ENCODE results near the gene IQCE. TPM values are rescaled to one million over a fixed set of nuclear protein-coding genes. Genes with fewer than 3 reads are reported as not detected.

IQCE gene
- total RNA-seq, 4 donors from 2014 or later: 16.8 to 46.9 (median 26.9) TPM

DNA sequence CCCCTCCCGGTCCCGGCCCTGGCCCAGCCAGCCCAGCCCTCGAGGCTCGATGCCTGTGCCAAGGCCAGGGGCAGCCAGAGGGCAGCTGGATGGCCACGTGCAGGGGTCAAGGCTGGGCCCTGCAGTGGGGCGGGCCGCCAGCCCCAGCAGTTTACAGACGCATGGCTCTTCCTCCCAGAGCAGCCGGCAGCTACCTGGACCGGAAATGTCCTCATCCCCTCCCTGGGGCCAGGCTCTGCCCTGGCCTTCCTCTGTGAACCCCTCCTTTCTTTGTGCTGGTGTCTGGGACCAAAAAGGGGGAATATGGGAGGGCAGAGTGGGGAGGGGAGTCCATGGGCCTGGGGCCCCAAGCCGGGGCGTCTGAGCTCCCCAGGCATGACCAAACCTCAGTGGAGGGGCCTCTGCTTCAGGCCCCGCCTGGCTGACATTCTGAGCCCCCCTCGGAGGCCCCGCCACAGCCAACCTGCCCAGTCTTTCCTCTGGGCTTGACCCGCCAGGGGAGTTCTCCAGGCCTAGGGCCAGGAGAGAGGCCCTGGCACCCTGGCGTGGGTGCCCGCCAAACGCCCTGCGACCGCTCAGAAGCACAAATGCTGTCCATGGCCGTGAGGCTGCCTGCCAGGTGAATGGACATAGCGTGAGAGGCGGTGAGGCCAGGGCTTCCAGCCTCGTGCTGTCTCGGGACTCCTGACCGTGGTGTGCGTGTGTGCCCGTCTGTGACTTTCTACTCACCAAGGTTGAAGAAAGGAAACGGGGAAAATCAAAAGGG is 104.5 kb downstream of the IQCE start:
- 58 to 69% methylated on average over 22 to 25 of the region's 30 CpGs for WGBS, 2 donors
- no peak for DNase-seq (ENCODE audit: low spot score in 2 of 2)
- H3K27ac ChIP-seq: peak overlapping the region in 1 of 4 donors; percentile 52
- TF ChIP-seq CTCF (IDR thresholded peaks at IDR 0.05) (no peak), EP300 (IDR thresholded peaks at IDR 0.05) (peak in 1 of 2 donors; percentile 50), POLR2A (IDR thresholded peaks at IDR 0.05) (no peak)
- H3K36me3 ChIP-seq: peaks cover 0 to 41% (median 1%) of the 10 kb centered on the region in 3 donors
- H3K27me3 ChIP-seq: no peaks in the 10 kb centered on the region
- H3K9me3 ChIP-seq: peaks cover 0 to 8% (median 0%) of the 10 kb centered on the region in 4 donors
- H3K4me3 ChIP-seq: no peak overlapping the region
- H3K4me1 ChIP-seq: peaks cover 0 to 34% (median 8%) of the 10 kb centered on the region in 4 donors

DNA sequence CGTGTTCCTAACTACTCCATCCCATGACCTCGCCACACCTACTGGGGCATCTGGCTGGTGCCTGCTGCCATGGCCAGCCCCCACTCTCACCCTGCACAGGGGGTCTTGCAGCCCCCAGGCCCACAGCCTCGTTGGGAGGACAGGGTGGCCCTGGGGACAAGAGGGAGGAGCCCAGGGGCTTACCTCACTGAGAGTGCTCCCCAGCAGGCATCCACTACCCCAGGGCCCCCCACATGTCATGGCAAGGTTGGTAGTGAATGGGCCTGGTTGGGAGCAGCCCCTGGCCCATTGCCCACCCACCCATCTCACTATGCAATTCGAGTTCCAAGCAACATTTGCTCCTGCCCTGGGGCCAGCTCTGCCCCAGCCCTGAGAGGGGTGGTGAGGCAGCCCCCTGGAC is 105.2 kb downstream of the IQCE start:
- DNase-seq (ENCODE audit: low spot score in 2 of 2): no peak
- no peak for TF ChIP-seq EP300 (IDR thresholded peaks at IDR 0.05)
- no peak for TF ChIP-seq CTCF (IDR thresholded peaks at IDR 0.05)
- TF ChIP-seq POLR2A (IDR thresholded peaks at IDR 0.05): no peak
- 50 to 70% methylated on average over 4 of the region's 4 CpGs for WGBS, 2 donors
- H3K36me3 ChIP-seq: peaks cover 0 to 34% (median 0%) of the 10 kb centered on the region in 3 donors
- no peak overlapping the region for H3K27ac ChIP-seq
- H3K9me3 ChIP-seq: peaks cover 0 to 8% (median 0%) of the 10 kb centered on the region in 4 donors
- no peak overlapping the region for H3K4me3 ChIP-seq
- H3K4me1 ChIP-seq: peaks cover 0 to 34% (median 8%) of the 10 kb centered on the region in 4 donors
- H3K27me3 ChIP-seq: no peaks in the 10 kb centered on the region

Small RNAs within 50 kb of the gene (small RNA-seq; reads per million reads assigned to genes)
- not detected for gene MIR4648

Other genes starting within 250 kb of the IQCE start
- 10 to 100 TPM in 3 of 4 donors, 1 to 10 TPM in 1; 8.6 to 39.6 (median 18.9) TPM for gene SNX8, start 244.5 kb upstream of the IQCE start, total RNA-seq
- 100 to 1,000 TPM; 124 to 232 (median 147) TPM for gene EIF3B, start 204.2 kb upstream of the IQCE start, total RNA-seq
- gene CHST12, start 155.4 kb upstream of the IQCE start, total RNA-seq: 10 to 100 TPM; 21.0 to 29.9 (median 29.3) TPM
- gene GRIFIN, start 82.6 kb upstream of the IQCE start, total RNA-seq: not detected
- gene LFNG, start 39.2 kb upstream of the IQCE start, total RNA-seq: 10 to 100 TPM in 3 of 4 donors, 1 to 10 TPM in 1; 8.8 to 21.6 (median 11.3) TPM
- gene BRAT1, start 3.5 kb upstream of the IQCE start, total RNA-seq: 10 to 100 TPM; 38.0 to 72.9 (median 52.0) TPM
- 10 to 100 TPM in 3 of 4 donors, 1 to 10 TPM in 1; 7.2 to 43.2 (median 15.7) TPM for gene TTYH3, start 73.0 kb downstream of the IQCE start, total RNA-seq
- 1 to 10 TPM in 2 of 4 donors, under 1 TPM in 2; 0.39 to 1.7 (median 1.2) TPM for gene AMZ1, start 129.2 kb downstream of the IQCE start, total RNA-seq